Umbilical cord (tissue), 2 donors: Measurements from ENCODE around the gene ADAT3. TPM values are rescaled to one million over a fixed set of nuclear protein-coding genes. Genes with fewer than 3 reads are reported as not detected.

Experiments used
- DNase-seq: peaks from one replicate; pipeline ENCODE4 v3.0.0-alpha.2; 2015; ENCODE audit warnings: low spot score
- total RNA-seq: library from RNA; depleted of rRNA; stranded (reverse); fragments of >200 nt; gene quantifications from one replicate; pipeline ENCODE4 v1.2.3, GENCODE V29; 2014; ENCODE audit warnings: low replicate concordance; ENCODE audit not compliant: insufficient read depth

The ADAT3 gene
- 7.5 TPM for total RNA-seq

DNA sequence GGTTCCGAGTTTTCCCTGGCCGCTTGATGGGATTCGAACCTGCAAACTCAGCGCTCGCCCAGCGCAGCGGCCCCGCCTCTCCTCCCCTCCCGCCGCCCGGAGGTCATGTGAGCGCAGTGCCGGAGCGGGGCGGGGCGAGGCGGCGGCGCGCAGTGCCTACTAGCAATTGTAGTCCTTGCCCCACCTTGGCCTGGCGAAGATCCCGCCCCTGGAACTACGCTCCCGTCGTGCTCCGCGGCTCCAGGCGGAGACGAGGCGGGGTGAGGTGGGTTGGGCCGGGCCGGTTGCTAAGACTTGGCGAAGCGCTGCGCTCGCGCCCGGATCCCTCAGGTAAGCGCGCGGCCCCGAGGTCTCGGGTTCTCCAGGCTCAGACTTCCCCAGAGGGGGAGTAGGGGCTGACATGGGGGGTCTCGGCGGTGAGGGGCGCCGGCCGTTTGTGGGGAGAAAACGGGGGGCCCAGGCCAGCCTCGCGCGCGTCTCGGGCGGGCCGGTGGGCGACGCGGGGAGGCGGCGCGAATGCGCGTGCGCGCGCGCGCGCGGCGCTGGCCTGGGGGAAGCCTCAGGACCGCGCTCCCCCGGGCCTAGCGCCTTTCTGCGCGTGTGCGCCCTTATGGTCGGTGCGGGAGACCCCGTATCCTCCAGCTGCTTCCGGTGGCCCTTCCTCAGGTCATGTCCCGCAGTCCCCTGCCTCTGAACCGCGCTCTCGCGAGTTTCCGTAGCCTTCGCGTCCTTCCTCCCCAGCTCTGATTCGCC lies at the start of gene ADAT3, which contains the start of gene SCAMP4:
Gene ADAT3, plus strand, starts transcription at position 290 of the 753 bp plus-strand sequence. CDS start 6,649 bp downstream, outside the sequence.
Gene SCAMP4, plus strand, starts transcription at position 290 of the 753 bp plus-strand sequence. CDS start 9,621 bp downstream, outside the sequence.
- peak; percentile 99 for DNase-seq

DNA sequence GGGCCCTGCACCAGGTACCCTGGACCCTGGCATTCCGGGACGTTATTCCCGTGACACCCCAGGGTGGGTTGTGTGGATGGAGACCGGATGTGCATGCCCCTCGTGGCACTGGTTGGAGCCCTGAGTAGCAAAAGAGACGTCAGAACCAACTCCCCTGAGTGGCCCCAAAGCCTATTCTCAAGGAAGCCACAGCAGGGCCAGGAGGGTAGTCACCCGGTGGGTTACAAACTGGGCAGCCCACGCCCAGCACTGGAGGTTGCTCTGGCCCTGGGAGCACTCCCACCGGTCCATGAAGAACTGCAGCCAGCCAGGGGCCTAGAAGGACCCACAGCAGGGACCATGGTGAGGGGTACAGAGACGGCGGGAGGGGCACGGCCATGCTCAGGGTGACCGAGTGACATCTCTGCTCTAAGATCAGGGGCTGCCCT lies 49.4 kb upstream of the ADAT3 start:
- DNase-seq: no peak

DNA sequence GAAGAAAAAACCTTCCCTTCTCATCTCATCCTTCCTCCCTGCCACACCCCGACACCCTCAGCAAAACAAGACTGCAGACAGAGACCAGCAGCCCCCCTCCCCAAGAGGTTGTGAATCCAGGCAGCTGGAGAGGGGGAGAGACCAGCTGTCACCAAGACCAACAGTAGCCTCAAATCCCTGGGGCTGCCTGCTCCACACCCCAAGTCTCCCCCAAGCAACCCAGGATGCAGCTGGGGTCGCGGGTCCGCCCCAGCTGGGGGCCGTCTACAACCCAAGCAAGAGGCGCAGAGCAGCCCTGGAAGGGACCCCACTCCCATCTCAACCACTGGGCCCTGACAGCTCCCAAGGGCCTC lies 48.9 kb upstream of the ADAT3 start:
- no peak for DNase-seq

DNA sequence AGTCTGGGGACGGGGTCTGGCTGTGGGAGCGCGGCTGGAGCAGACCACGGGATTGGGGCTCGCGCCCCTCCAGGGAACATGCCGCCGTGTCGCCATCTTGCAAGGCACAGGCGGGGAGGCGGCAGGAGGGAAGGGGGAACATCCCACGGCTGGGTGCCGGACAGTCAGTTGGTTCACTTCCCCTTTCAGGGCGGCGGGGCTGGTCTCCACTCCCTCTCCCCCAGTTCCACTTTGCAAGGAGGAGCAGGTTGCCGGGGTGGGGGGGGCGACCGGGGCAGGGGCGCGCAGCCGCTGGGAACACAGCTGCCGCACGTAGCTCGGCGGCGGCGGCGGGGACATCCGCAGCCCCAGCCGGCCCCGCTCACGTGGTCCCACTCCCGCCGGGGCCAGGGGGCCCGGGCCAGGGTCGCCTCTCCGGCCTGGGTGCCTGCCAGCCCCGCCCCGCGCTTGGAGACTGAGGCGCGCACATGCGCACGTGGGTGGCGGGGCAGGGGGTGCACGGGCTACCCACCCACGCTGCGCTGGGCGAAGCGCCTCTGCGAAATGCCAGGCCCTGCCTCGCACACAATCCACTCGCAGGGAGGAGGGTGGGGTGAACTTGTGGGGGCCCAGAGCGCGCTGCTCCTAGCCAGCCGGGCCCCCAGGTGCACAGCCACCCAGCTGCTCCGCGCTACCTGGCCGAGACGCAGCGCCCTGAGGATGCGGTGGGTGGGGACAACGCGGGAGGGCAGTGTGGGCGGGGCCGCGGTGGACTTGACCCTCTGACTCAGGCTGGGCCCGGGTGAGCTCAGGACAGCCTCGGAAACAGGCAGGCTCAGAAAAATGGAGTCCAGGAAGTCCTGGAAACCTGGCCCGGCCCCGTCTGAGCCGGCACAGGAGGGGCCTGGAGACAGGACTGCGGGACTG lies 48.2 kb upstream of the ADAT3 start:
- peak; percentile 79 for DNase-seq

DNA sequence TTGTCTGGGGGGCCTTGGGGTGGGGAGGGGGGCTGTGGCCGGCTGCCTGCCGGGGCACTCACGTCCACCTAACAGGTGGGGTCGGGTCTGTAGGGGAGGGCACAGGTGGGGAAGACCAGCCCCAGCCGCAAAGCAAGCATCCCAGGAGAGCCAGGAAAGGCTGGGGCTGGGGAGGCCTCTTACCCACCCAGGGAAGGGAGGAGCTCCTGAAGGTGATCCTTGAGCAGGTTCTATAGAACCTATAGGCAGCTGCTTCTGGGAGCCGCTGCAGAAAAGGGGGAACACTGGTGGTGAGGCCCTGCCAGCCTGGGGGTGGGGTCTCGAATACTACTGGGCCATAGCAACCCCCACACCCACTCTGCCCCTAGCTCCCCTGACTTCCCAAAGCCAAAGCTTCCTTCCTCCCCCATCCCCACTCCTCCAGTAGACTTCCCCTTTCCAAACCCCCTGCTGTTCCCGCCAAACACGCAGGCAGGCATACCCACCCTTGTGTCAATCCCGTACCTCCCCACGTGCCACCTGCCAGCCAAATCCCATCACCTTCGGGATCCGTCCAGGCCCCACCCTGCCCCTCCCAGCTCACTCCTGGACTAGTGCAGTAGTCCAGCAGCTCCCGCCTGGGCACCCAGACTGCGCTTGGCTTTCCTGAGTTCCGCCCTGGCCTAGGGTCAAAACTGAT lies 47.4 kb upstream of the ADAT3 start:
- DNase-seq: no peak

DNA sequence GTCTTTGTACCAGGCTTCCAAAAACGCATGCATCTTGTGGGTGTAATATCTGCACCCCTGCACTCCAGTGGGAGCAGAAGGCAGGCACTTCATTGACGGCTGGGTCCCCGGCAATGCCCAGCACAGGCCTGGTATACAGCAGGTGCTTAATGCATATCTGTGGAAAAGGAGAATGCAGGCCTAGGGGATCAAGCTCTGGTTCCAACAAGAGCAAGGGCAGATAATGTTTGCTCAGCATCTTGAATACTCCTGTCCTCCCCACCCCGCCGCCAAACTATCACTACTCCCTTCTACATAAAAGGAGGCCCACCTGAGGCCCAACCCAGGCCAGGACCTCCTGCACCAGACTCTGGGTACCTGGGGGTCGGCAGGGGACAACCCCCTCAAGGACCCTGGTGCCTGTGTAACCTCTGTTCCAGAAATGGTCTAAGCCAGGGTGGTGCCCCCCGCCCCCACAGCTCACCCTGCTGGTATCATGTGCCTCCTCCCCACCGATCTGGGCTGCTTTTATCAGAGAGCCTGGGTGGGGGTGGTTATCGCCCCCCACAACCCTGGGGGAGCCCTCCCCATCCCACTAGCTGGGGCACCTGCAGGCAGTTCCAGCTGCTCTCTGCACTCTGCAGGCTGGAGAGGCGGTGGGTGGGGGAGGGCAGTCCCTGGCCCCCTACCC lies 46.7 kb upstream of the ADAT3 start:
- DNase-seq: no peak

DNA sequence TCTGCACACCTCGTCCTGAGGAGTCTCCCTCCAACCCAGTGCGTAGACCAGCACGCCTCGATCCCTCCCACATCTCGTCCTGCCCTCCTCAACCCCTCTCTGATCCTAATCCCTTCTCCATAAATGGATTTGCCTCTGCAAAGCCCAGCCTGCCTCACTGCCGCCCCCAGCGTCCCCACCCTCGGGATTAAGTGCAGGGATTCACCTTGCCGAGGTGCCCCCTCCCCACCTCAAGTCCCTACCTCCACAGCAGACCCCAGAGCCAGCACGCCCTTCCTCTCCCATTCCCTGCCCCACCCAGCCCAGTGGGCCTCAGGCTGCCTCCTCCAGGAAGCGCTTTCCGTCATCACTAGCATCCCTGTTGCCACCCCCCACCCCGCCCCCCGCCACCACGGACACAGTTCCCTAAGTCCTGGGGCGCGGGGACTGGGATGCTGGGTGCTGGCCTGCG lies 45.8 kb upstream of the ADAT3 start:
- no peak for DNase-seq

DNA sequence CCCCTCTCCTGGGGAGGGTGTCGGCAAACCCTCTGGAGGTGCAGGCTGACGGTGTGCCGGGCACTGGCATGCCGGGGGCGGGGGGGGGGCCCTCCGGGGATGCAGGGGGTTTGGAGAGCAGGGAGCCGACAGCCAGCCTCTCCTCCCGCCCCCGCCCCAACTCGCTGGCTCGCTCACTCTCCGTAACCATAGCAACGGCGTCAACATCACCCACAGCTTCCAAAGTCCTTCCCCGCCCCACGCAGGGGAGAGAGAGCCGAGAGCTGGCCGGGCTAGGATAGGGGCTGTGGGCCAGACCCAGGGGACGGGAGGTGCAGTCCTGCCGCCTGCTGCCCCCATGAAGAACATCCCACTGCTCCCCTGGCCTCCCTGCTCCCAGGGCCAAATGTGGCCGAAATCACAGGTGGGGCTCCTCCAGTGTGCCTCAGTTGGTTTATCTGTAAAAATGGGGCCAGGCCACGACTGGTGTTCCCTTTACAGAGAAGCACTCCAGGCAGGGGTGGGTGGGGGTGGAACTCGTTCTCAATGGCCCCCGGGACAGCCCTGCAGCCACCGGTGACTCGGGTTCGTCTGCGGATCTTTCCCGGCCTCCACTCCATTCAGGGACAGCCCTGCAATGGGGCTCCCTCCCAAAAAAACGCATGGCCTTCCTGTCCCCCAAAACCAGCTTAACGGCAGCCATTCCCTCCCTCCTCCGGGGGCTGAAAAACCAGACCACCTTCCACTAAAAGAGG lies 45.0 kb upstream of the ADAT3 start:
- peak; percentile 93 for DNase-seq

DNA sequence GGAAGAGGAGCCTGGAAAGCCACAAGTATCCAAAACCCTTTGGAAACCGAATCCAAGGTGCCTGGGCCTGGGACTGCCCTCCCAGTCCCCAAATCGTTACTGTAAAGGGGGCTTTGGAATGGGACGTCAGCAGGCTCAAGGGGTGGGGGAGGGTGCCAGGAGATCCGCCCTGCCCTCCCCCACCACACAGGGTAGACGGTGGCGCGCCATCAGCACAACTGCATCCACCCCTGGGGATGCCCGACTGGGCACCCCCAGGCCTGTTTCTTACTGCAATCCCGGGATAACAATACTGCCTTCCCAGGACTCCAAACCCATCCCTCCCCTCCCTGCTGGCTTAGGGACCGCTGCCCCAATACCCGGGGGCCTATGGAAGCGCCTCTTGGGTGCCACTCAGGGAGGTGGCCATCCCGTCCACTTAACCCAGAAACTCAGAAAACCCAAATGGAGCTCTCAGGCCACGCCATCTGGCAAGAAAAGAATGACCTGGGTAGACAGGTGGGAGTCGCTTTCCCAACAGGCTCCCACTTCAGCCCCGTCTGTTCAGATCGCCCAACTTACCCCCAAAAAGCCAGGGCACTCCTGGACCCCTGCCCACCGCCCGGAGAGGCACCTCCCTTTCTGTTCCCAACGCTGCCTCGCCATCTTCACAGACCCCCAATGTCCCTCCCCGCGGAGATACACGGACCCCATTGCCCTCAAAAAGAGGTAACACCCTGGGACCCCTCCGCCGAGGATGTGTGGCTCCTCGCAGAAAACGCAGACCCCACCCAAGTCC lies 44.2 kb upstream of the ADAT3 start:
- DNase-seq: no peak

DNA sequence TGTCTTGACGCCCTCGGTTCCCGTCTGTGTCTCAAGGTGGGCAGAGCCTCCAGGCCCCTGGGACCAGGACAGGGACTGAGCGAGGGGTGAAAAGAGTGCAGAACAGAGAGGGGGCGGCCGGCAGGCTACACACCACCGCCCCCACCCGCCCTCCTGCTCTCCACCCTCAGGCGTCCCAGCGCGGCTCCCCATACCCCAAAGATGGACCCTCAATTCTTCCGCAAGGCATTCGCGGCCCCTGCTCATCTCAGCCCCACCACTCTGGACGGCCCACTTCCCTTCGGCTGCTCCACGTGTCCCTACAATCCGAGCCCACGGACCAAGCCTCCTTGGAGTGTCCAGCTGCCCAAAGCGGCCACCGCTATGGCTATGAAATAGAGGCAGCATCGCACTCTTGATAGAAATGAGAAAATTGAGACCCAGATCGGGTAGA lies 43.6 kb upstream of the ADAT3 start:
- no peak for DNase-seq

DNA sequence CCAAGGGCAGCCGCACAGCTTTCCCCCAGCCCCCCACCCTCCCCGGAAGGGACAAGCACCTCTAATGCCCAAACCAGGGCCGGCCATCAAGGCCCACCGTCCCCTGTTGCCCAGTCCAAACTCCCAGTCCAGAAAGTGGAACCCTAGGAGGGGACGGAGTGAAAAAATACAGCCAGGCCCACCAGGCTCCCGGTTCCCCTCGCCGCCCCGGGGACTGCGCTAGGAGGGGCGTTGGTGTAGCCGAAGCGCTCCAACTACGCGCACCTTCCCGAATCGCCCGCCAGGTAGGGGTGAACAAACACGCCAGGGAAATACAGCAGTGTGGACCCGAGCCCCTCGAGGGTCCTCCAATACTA lies 43.2 kb upstream of the ADAT3 start:
- no peak for DNase-seq

DNA sequence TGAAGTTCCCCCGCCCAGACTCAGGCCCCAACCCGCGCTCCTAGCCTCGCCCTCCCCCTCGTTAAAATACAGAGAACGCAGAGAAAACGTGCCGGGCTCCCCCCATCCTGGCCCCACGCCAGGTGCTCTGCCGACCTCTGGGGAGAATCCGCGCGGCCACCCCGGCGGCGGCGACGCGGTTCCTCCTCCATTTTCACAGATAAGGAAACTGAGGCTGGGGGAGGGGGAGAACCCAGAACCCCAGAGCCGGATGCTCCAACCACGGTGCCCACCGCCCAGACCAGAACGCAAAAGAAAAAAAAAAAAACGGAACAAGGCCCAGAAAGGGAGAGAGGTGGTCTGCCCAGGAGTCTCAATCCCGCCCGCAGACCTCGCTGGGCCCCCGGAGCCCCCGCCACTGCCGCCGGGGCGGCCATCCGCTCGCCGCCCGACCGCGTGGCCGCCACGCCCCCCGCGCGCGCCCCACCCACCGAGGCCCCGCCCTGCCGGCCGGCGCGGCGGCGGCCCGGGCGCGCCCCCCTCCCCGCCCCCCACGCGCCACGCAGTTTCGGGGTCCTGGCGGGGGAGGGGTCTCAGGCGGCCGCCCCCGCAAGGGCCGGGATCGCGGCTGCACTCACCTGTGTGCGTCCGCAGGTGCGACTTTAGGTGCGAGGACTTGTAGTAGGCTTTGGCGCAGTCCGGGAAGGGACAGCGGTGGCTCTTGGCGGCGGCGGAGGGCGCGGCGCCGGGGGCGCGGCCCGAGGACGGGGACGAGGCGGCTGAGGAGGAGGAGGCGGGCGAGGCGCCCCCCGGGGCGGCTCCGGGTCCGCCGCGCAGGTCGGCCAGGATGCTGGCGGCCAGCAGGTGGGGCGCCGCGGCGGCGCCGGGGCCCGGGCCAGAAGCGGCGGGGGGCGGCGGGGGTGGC lies 42.5 kb upstream of the ADAT3 start:
- DNase-seq: no peak

DNA sequence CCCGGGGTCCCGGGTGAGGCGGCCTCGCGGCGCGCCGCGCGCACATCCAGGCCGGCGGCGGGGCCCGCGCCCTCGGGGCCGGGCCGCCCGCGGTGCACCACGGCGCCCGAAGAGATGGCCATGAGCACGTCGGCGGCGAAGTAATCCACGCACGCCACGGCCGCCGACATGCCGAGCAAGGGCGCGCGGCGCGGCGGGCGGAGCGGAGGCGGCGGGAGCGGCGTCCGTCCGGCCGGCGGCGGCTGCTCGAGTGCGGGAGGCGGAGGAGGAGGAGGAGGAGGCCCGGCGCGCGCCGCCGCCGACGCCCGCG lies 41.9 kb upstream of the ADAT3 start, which contains the start of gene KLF16:
Gene KLF16, minus strand, starts transcription at position 252 of the 310 bp plus-strand sequence. Its CDS starts 82 bp downstream, at position 170.
- DNase-seq: no peak

DNA sequence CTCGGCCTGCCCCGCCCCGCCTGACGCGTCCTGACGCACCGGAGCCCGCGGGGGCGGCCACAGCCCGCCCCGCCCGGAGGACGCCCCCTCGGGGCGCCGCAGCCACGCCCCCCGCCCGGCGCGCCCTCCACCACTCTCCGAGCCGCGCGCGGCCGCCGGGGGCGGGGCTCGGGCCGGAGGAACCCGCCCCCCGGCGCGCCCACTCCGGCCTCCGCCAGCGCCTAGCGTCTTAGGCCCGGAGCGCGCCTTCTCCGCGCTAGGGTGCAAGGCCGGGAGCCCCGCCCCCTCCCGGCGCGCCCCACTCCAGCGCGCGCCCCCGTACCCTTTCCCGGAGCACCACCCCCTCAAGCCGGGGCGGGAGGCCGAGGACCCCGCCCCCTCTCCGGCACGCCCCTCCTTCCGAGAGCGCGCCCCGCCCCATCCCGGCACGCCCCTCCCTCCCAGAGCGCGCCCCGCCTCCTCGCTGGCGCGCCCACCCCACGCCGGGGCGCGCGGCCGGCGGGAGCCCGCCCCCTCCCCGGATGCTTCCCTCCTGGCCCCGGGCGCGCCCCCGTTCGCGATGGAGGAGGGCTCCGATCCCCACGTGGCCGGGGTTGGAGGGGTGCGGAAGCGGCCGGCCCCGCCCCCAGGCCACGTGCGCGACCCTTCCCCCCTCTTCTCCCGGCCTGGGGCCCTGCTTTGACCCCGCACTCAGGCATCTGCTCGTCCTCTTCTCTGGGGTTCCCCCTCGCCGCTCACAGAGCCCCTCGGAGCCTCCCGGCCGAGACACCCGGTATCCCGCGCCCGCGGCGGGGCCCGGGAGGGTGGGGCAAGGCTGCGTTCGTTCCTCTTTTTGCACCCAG lies 41.3 kb upstream of the ADAT3 start:
- peak; percentile 96 for DNase-seq

DNA sequence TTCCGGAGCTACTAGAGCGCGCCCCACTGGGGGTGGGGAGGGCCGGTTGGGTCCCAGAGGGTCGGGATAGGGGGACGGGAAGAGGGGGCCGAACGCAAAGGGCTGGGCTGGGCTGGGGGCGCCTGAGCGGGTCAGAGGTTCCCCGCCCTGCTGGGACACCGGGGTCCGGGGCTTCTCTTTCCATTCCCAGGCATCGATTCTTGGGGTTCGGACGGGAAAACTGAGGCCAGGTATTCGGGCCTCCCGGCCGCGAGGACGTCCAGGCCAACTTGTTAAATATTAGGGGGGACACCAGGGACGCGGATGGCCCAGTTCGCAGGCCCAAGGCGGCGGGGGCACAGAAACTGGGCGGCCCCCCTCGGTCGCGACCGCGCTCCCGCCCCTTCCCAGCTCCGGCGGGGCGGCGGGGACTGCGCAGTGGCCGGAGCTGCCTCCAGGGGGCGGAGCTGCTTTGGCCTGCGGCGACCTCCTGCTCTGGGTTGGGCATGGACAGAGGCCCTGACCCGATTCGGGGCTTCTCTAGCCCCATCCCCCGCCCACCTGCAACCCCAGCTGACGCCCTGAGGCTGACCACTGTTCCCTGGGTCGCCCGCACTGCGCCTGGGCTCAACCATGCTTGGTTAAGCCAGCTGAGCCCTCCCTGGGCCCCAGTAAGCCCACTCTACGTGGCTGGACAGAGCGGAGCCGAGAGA lies 40.6 kb upstream of the ADAT3 start:
- no peak for DNase-seq

DNA sequence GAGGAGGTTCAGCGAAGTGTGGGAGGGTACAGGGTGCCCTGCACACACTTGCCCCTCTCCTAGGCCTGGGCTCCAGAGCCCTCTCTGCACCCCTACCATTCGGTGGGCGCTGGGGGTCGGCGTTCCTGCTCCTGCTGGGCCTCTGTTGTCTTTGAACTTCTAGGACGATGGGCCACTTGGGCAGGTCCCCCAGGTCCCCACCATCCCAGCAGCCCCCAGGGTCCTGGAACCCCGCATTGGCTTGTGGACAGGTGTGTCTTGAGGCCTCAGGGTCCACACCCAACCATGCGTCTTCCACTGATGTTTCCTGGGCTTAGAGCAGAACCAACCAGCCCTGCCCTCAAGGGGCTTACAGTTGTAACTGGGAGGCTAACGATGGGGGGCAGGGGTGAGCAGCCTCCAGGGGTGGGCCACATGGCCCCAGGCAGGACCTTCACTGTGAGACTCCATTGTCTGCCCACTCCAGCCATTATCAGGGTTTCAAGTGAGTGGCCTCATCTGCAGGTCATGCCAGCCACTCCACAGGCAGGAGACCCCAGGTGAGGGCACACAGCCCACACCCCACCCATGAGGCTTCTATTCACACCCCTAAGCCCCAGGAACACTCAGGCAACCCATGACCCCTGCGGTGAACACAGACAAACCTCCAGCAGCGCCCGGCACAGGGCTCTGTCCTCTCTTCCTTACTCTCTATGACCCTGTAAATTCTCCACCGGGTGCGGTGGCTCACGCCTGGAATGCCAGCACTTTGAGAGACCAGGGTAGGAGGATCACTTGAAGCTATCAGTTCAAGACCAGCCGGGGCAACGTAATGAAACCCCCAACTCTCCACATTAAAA lies 39.8 kb upstream of the ADAT3 start:
- DNase-seq: no peak
